T-cell (primary cell): ENCODE measurements around the gene EPSTI1. TPM values are rescaled to one million over a fixed set of nuclear protein-coding genes. Genes with fewer than 3 reads are reported as not detected.
A peak's percentile ranks its signal among the peaks of the same experiment; 100 is the strongest.
"Not testable (repeated sequence)": the region's sequence is repeated elsewhere in the genome, so short reads cannot be mapped to it uniquely, and the experiment has no call there.

Source experiments
- ATAC-seq, 4 experiments: fragments of 200-7000 bp in 3 of 4; fragments of 150-1000 bp in 1 of 4; cut with Tn5 transposase; replicated peaks in 1 of 4; 1 replicate in 3 of 4; 2 replicates in 1 of 4; pipeline ENCODE4 v1.10.0; 2021; ENCODE audit warnings: moderate library complexity in 3 of 4, mild to moderate bottlenecking in 2 of 4, moderate number of reproducible peaks in 1 of 4
- CTCF ChIA-PET, 2 donors: fragments of 300-600 bp; sonication (Branson Sonifier 250); formaldehyde crosslinking; loops; one replicate each; lab custom pipeline; 2022; ENCODE audit warnings: antibody characterized with exemption in 2 of 2; lab: Charles Lee
- POLR2A ChIA-PET, 2 donors: fragments of 300-600 bp; sonication (Branson Sonifier 250); formaldehyde crosslinking; loops; one replicate each; lab custom pipeline; 2022; ENCODE audit warnings: antibody characterized with exemption in 2 of 2; lab: Charles Lee
- DNase-seq, 35 experiments: peaks; one replicate each; pipeline versions ENCODE4 v3.0.0 to v3.0.0-alpha.2; 2013 to 2023
- H3K27ac ChIP-seq: one replicate; pipeline ENCODE4 v1.5.1; 2013; ENCODE audit warnings: low read length
- H3K27me3 ChIP-seq, 2 experiments: replicated peaks in 1 of 2; 1 replicate in 1 of 2; 2 replicates in 1 of 2; pipeline versions ENCODE4 v1.6.1 to v1.7.0; 2013; ENCODE audit warnings: low read length in 1 of 2, mixed read lengths in 1 of 2; ENCODE audit not compliant: control insufficient read depth in 2 of 2, insufficient read depth in 2 of 2; ENCODE audit errors: extremely low read depth in 1 of 2
- H3K36me3 ChIP-seq, 2 donors: 1 replicate in 1 of 2; 2 replicates in 1 of 2; pipeline versions ENCODE4 v1.6.1 to v1.7.0; 2013; ENCODE audit warnings: low read length in 1 of 2; ENCODE audit not compliant: control insufficient read depth in 2 of 2, insufficient read depth in 1 of 2; ENCODE audit errors: extremely low read depth in 1 of 2
- H3K4me1 ChIP-seq, 2 experiments: 1 replicate in 1 of 2; 2 replicates in 1 of 2; pipeline versions ENCODE4 v1.6.1 to v1.7.0; 2013; ENCODE audit warnings: low read length in 2 of 2, mixed read lengths in 1 of 2; ENCODE audit not compliant: insufficient read depth in 2 of 2, control insufficient read depth in 1 of 2; ENCODE audit errors: extremely low read depth in 1 of 2
- H3K4me3 ChIP-seq, 2 donors: 1 replicate in 1 of 2; 2 replicates in 1 of 2; pipeline versions ENCODE4 v1.5.1 to v1.7.0; 2013; ENCODE audit warnings: mild to moderate bottlenecking in 2 of 2, low read length in 1 of 2, moderate library complexity in 1 of 2; ENCODE audit not compliant: control insufficient read depth in 1 of 2; ENCODE audit errors: extremely low read depth in 1 of 2
- H3K9me3 ChIP-seq: 2 replicates; pipeline ENCODE4 v1.7.0; 2013
- H3K27ac Mint-ChIP-seq, 2 donors: one replicate each; pipeline ENCODE4 v1.8.0; 2020 to 2021; ENCODE audit warnings: mild to moderate bottlenecking in 2 of 2, mixed read lengths in 2 of 2
- H3K27me3 Mint-ChIP-seq, 2 donors: one replicate each; pipeline ENCODE4 v1.8.0; 2021 to 2022; ENCODE audit warnings: mixed read lengths in 2 of 2
- H3K36me3 Mint-ChIP-seq: one replicate; pipeline ENCODE4 v1.8.0; 2021; ENCODE audit warnings: mixed read lengths
- H3K4me1 Mint-ChIP-seq, 3 donors: one replicate each; pipeline ENCODE4 v1.8.0; 2020 to 2022; ENCODE audit warnings: mixed read lengths in 3 of 3, mild to moderate bottlenecking in 1 of 3
- H3K4me3 Mint-ChIP-seq, 3 donors: one replicate each; pipeline ENCODE4 v1.8.0; 2020 to 2022; ENCODE audit warnings: mild to moderate bottlenecking in 3 of 3, mixed read lengths in 3 of 3, moderate library complexity in 3 of 3
- H3K9me3 Mint-ChIP-seq, 3 donors: one replicate each; pipeline ENCODE4 v1.8.0; 2020 to 2022; ENCODE audit warnings: mixed read lengths in 3 of 3
- WGBS: methylation state at CpG from one replicate; pipeline ENCODE4 v1.1.5; 2013; ENCODE audit warnings: missing lambda C conversion rate; ENCODE audit not compliant: insufficient coverage; 5-methylcytosine and 5-hydroxymethylcytosine counted together
- total RNA-seq, 35 experiments: library from RNA in 6 of 35; stranded (reverse) in 6 of 35; fragments of 120-200 nt in 1 of 35; gene quantifications; one replicate each; pipeline versions ENCODE4 v1.2.1 to v1.2.4 and lab custom pipeline; 2013 to 2026

The EPSTI1 gene
- total RNA-seq, 5 donors from 2014 or later (not counting 1 experiment from before 2014, with no cell fraction given) = 15.3 to 29.9 (median 28.5) TPM

DNA sequence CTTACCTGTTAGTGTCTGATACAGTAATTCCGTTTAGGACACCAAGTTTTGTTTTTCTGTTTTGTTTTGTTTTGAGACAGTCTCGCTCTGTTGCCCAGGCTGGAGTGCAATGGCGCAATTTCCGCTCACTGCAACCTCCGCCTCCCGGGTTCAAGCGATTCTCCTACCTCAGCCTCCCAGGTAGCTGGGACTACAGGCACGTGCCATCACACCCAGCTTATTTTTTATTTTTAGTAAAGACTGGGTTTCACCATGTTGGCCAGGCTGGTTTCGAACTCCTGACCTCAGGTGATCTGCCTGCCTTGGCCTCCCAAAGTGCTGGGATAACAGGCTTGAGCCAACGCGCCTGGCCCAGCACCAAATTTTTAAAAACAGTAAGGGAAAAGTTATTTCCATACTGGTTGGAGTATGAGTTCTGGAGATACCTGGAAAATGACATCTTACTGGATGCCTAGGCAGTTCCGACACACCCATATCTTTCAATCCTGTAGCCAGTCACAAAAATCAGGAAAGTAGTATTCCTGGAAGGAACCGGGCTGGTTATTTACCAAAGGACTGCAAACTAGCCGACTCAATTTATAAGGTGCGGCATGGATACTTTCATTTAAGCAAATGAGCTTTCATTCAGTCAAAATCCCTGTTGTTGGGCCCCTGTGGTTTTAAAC is 676 bp downstream of the EPSTI1 start:
- Histone ChIP-seq H3K27ac (peak overlapping the region; percentile 100), H3K4me1 (peaks cover 23 to 27% of the 10 kb centered on the region in 2 experiments), H3K4me3 (peak overlapping the region; percentile 84 to 89)
- Mint-ChIP-seq H3K27ac (peak overlapping the region; percentile 100), H3K4me1 (peaks cover 46 to 68% (median 56%) of the 10 kb centered on the region in 3 donors), H3K4me3 (peak overlapping the region; percentile 92 to 96 (median 92))
- H3K36me3 ChIP-seq, H3K36me3 Mint-ChIP-seq, H3K27me3 ChIP-seq, ATAC-seq, H3K27me3 Mint-ChIP-seq, H3K9me3 ChIP-seq, DNase-seq, H3K9me3 Mint-ChIP-seq: not testable (repeated sequence)
- WGBS = 13% methylated on average over 3 of the region's 15 CpGs
- ChIA-PET CTCF (interaction anchor here (0.5 to 4.4 kb wide), 6 partner anchors 19 to 115 kb away, joined by 3 to 37 read pairs (median 4); partner anchors contain the start of gene DNAJC15 (in 1 of the 2)), POLR2A (interaction anchor here (0.5 to 2.1 kb wide), 9 partner anchors 28 to 1302 kb away, joined by 3 to 17 read pairs (median 4); partner anchors contain the start of gene DNAJC15 (in 2 of the 2))

DNA sequence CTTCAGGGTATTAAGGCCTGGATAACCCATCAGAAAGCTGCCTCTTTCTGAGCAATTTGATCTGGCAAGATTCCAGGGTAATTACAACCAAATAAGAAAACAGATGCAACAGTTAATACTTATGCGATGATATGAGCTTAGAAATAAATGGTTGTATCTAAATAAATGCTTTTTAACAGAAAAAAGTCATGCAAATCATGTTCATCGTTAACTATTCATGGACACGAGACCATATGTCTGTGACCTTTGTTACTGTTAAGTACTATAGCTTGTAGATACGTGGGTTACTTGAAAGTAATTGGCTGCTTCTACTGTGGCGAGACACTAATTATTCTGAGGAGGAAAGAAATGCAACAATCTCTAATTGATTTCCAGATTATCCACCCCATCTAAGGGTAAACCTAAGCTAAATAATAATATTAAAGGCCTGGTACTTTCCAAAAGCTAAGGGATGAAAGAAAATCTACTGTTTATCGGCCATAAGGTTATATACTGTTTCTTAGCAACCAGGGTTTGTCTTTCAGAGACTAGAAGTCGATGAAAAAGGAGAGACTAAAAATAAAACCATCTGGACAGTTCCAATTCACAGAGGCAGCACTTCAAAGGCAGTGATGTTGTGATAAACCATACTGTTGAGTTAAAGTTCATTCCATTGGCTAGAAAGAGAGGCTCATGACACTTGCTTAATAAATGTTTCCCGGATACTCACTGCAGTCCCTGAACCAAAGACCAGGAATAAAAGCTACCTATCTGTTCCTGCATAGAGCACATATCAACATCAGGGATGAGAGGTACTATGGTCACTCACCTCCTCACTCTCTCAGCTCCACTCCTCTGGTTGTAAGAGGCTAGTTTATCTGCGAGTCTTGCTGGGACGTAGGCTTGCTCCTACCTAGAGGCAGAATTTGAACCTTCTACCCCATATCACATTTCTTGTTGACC is 1.5 kb downstream of the EPSTI1 start:
- CTCF ChIA-PET = interaction anchor here (0.5 to 4.4 kb wide), 12 partner anchors 11 to 917 kb away, joined by 3 to 37 read pairs (median 4); partner anchors contain the start of gene DNAJC15 (in 1 of the 2)
- WGBS = 69% methylated on average over 2 of the region's 10 CpGs
- peaks cover 7% of the 10 kb centered on the region for H3K36me3 Mint-ChIP-seq
- H3K4me3 Mint-ChIP-seq = peak overlapping the region; percentile 92 to 96 (median 92)
- peak in 1 of 4 experiments; percentile 22 for ATAC-seq
- peaks cover 52 to 66% (median 58%) of the 10 kb centered on the region in 3 donors for H3K4me1 Mint-ChIP-seq
- H3K9me3 ChIP-seq = no peaks in the 10 kb centered on the region
- H3K4me1 ChIP-seq = peaks cover 23 to 27% of the 10 kb centered on the region in 2 experiments
- DNase-seq = peak in 2 of 35 experiments; percentile 15 to 60
- H3K27ac ChIP-seq = peak overlapping the region; percentile 100
- H3K27me3 ChIP-seq = no peaks in the 10 kb centered on the region
- POLR2A ChIA-PET = interaction anchor here (0.5 to 1.7 kb wide), 7 partner anchors 11 to 1301 kb away, joined by 3 to 17 read pairs (median 3); partner anchors contain the start of gene DNAJC15 (in 1 of the 2)
- peak overlapping the region; percentile 90 to 100 for H3K27ac Mint-ChIP-seq
- no peaks in the 10 kb centered on the region for H3K9me3 Mint-ChIP-seq
- H3K27me3 Mint-ChIP-seq = no peaks in the 10 kb centered on the region
- peak overlapping the region; percentile 84 to 89 for H3K4me3 ChIP-seq
- H3K36me3 ChIP-seq = peaks cover 0 to 5% of the 10 kb centered on the region in 2 donors

DNA sequence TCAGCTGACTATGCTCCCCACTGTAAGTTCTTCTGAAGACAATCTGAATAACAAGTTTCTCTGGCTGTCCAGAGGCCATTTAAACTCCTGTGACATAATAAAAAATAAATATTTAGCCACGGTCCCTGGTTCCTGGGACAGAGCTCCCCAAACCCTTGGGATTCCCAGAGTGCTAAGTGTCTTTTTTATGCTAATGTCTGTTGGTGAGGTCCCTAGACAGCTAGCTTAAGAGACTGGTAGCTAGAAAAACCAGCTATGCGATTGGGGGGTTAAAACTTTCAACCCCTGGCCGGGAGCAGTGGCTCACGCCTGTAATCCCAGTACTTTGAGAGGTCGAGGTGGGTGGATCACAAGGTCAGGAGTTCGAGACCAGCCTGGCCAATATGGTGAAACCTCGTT is 5.9 kb downstream of the EPSTI1 start:
- no peak overlapping the region for H3K27ac ChIP-seq
- peaks cover 66 to 75% (median 71%) of the 10 kb centered on the region in 3 donors for H3K4me1 Mint-ChIP-seq
- no CpG with 5 or more reads among the region's 7 CpGs for WGBS
- no peak overlapping the region for H3K4me3 ChIP-seq
- peaks cover 25% of the 10 kb centered on the region for H3K36me3 Mint-ChIP-seq
- ChIA-PET POLR2A (interaction anchor here (0.6 to 1.0 kb wide), 2 partner anchors 73 to 1491 kb away, joined by 4 read pairs; no protein-coding TSS in a partner anchor), CTCF (interaction anchor here (0.8 to 2.5 kb wide), 2 partner anchors 14 to 1174 kb away, joined by 3 to 9 read pairs; no protein-coding TSS in a partner anchor)
- no peak overlapping the region for H3K27ac Mint-ChIP-seq
- DNase-seq = no peak
- no peaks in the 10 kb centered on the region for H3K9me3 ChIP-seq
- peaks cover 14 to 15% of the 10 kb centered on the region in 2 experiments for H3K4me1 ChIP-seq
- H3K36me3 ChIP-seq = peaks cover 0 to 5% of the 10 kb centered on the region in 2 donors
- H3K4me3 Mint-ChIP-seq = no peak overlapping the region
- H3K27me3 Mint-ChIP-seq = no peaks in the 10 kb centered on the region
- peaks cover 0 to 2% (median 0%) of the 10 kb centered on the region in 3 donors for H3K9me3 Mint-ChIP-seq
- no peak for ATAC-seq
- no peaks in the 10 kb centered on the region for H3K27me3 ChIP-seq

DNA sequence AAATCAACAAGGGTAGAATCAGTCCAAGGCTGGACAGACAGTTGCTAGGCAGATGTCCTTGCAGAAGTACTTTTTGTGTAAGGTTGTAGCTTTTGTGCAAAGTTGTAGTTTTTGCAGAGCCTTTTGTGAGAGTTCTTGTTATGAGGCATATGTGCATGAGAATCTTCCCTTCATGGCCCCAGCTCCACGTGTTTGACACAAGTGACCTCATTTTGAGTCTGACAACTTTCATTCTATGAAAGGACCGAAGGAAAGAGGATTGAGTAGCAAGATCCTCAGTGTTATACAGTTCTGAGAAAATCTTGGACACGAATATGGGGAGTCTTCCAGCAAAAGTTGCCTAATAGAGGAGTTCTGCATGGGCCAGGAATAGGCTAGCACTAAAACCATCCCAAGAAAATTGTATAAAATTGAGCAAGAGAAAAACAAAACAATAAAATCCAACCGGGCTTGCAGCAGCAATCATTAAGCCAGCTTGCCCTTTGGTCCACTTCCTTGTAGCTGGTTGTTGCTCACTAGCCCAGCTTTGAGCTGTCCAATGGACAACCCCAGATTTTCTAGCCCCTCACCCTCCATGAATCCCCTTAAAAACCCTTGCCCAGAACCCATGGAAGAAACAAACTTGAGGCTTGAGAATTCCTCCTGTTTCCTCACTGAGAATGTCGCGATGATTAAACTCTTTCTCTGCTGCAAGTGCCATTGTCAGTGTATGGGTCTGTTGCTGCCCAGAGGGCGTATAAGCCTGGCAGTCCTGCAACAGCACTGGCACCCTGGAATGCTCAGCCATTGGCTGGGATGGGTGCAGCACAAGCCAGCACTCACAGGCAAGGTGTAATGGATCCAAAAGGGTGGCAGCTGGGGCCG is 6.5 kb downstream of the EPSTI1 start:
- CTCF ChIA-PET = interaction anchor here (0.8 to 2.5 kb wide), 2 partner anchors 13 to 1174 kb away, joined by 3 to 9 read pairs; no protein-coding TSS in a partner anchor
- no peak overlapping the region for H3K4me3 Mint-ChIP-seq
- peaks cover 29% of the 10 kb centered on the region for H3K36me3 Mint-ChIP-seq
- H3K4me1 ChIP-seq = peaks cover 9% of the 10 kb centered on the region in 2 experiments
- no peak for ATAC-seq
- H3K27me3 ChIP-seq = no peaks in the 10 kb centered on the region
- peaks cover 0 to 5% of the 10 kb centered on the region in 2 donors for H3K36me3 ChIP-seq
- H3K9me3 Mint-ChIP-seq = peaks cover 0 to 6% (median 0%) of the 10 kb centered on the region in 3 donors
- H3K9me3 ChIP-seq = no peaks in the 10 kb centered on the region
- H3K4me1 Mint-ChIP-seq = peaks cover 59 to 73% (median 69%) of the 10 kb centered on the region in 3 donors
- H3K27ac ChIP-seq = no peak overlapping the region
- H3K4me3 ChIP-seq = no peak overlapping the region
- no peaks in the 10 kb centered on the region for H3K27me3 Mint-ChIP-seq
- WGBS = 100% methylated on average over 5 of the region's 8 CpGs
- POLR2A ChIA-PET = interaction anchor here in 1 of 2 donors (1.0 kb wide), 1 partner anchor 74 kb away, joined by 4 read pairs; no protein-coding TSS in a partner anchor
- H3K27ac Mint-ChIP-seq = no peak overlapping the region
- DNase-seq = no peak

DNA sequence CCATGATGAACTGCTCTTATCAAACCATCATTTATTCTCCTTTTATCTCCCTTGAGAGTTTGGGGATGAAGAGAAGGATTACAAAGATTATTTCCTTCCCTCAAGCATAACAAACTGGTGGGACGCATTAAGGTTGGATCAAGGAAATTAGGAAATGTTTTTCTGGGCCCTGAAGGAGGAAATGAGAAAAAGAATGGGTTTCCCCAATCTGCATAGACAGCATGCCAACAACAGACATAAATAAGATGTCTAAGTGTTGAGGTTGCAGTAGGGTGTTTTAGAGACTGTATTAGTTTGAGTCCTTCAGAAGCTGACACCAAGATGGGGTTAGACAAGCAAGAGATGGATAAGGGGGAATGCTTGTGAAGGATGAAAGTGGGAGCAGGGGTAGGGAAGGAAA is 7.3 kb downstream of the EPSTI1 start:
- H3K36me3 ChIP-seq = peaks cover 0 to 5% of the 10 kb centered on the region in 2 donors
- ChIA-PET POLR2A (no interaction called here), CTCF (no interaction called here)
- Mint-ChIP-seq H3K36me3 (peaks cover 36% of the 10 kb centered on the region), H3K9me3 (peaks cover 0 to 10% (median 0%) of the 10 kb centered on the region in 3 donors), H3K27ac (peak overlapping the region in 1 of 2 donors; percentile 0), H3K4me1 (peaks cover 58 to 71% (median 66%) of the 10 kb centered on the region in 3 donors), H3K27me3 (no peaks in the 10 kb centered on the region), H3K4me3 (peak overlapping the region in 1 of 3 donors; percentile 3)
- no peak overlapping the region for H3K4me3 ChIP-seq
- no peaks in the 10 kb centered on the region for H3K27me3 ChIP-seq
- H3K27ac ChIP-seq = no peak overlapping the region
- no peaks in the 10 kb centered on the region for H3K9me3 ChIP-seq
- H3K4me1 ChIP-seq = peaks cover 4 to 9% of the 10 kb centered on the region in 2 experiments
- no CpG with 5 or more reads among the region's 1 CpG for WGBS
- ATAC-seq (no peak), DNase-seq (no peak)
